ENCODE data around the gene GRM2. TPM values are rescaled to one million over a fixed set of nuclear protein-coding genes. Genes with fewer than 3 reads are reported as not detected.

The GRM2 gene
- total RNA-seq: 0.09 TPM in 2 replicates

GRCh38 chr3:51706788-51707731 is at the start of gene GRM2:
Gene GRM2 (plus strand): TSS chr3:51707068. CDS start chr3:51708984, 1,916 bp downstream.

GRCh38 chr3:51670823-51671733 is 35.8 kb upstream of the GRM2 start, which contains the start of gene TEX264:
Gene TEX264 (plus strand): TSS chr3:51671252. CDS start chr3:51674305, 3,053 bp downstream.

Other genes starting within 250 kb of the GRM2 start
- 15.6 and 15.7 TPM in 2 replicates for gene DCAF1, start 207.1 kb upstream of the GRM2 start, total RNA-seq
- 16.0 and 18.5 TPM in 2 replicates for gene RAD54L2, start 168.3 kb upstream of the GRM2 start, total RNA-seq
- gene TEX264, start 35.8 kb upstream of the GRM2 start, total RNA-seq: 30.9 and 37.5 TPM in 2 replicates
- gene IQCF6, start 72.2 kb downstream of the GRM2 start, total RNA-seq: not detected in 2 replicates
- gene IQCF2, start 154.5 kb downstream of the GRM2 start, total RNA-seq: not detected in 2 replicates
- not detected in 2 replicates for gene IQCF5, start 168.5 kb downstream of the GRM2 start, total RNA-seq
- gene IQCF1, start 196.3 kb downstream of the GRM2 start, total RNA-seq: not detected in 2 replicates
- gene RRP9, start 234.8 kb downstream of the GRM2 start, total RNA-seq: 28.9 and 34.4 TPM in 2 replicates
- gene PARP3, start 235.3 kb downstream of the GRM2 start, total RNA-seq: 7.8 and 12.4 TPM in 2 replicates
- under 0.01 and 0.09 TPM in 2 replicates for gene GPR62, start 248.3 kb downstream of the GRM2 start, total RNA-seq

Measured in endothelial cell of coronary artery (primary cell).